DMS153 treated with DMSO at 0.1 percent for 48 hours (cell line): ENCODE measurements around the gene BHLHA15.
A peak's percentile ranks its signal among the peaks of the same experiment; 100 is the strongest.

ENCODE experiments used
- DNase-seq: peaks from one replicate; lab custom pipeline; 2025; ENCODE audit not compliant: unreplicated experiment; lab: John Stamatoyannopoulos, UW

Gene BHLHA15

GRCh38 chr7:98240961-98241673 is 29.9 kb downstream of the BHLHA15 start:
- no peak for DNase-seq

- no peak for DNase-seq
Measured at GRCh38 chr7:98241674-98242241, 30.5 kb downstream of the BHLHA15 start.

GRCh38 chr7:98242342-98242741 is 31.1 kb downstream of the BHLHA15 start:
- no peak for DNase-seq

- DNase-seq = no peak
Measured at GRCh38 chr7:98242934-98243333, 31.7 kb downstream of the BHLHA15 start.

GRCh38 chr7:98244871-98245270 is 33.6 kb downstream of the BHLHA15 start:
- no peak for DNase-seq

GRCh38 chr7:98248156-98248555 is 36.9 kb downstream of the BHLHA15 start:
- DNase-seq = no peak

GRCh38 chr7:98249106-98249505 is 37.9 kb downstream of the BHLHA15 start:
- DNase-seq = no peak

GRCh38 chr7:98250789-98251188 is 39.5 kb downstream of the BHLHA15 start:
- DNase-seq = no peak

- DNase-seq = no peak
Measured at GRCh38 chr7:98251231-98251600, 40.0 kb downstream of the BHLHA15 start.

GRCh38 chr7:98251601-98252424 is 40.6 kb downstream of the BHLHA15 start, which contains the start of gene TECPR1:
TECPR1 (minus strand) TSS chr7:98252232; CDS start chr7:98246146, 6,086 bp downstream.
- peak; percentile 84 for DNase-seq

GRCh38 chr7:98252425-98253054 is 41.3 kb downstream of the BHLHA15 start:
- DNase-seq = no peak

GRCh38 chr7:98254516-98254915 is 43.3 kb downstream of the BHLHA15 start:
- no peak for DNase-seq

- DNase-seq = no peak
Measured at GRCh38 chr7:98254951-98255610, 43.8 kb downstream of the BHLHA15 start.

- no peak for DNase-seq
Measured at GRCh38 chr7:98256431-98256830, 45.2 kb downstream of the BHLHA15 start.

- no peak for DNase-seq
Measured at GRCh38 chr7:98257701-98258100, 46.5 kb downstream of the BHLHA15 start.
